ENCODE results near the gene TRERF1.

The TRERF1 gene

GRCh38 chr6:42337985-42338743 is 113.6 kb downstream of the TRERF1 start:
- Mint-ChIP-seq H3K4me3 (no peak overlapping the region), H3K27me3 (ENCODE audit: low read depth) (peaks cover 3% of the 10 kb centered on the region), H3K36me3 (ENCODE audit: low read depth) (no peaks in the 10 kb centered on the region), H3K9me3 (no peaks in the 10 kb centered on the region), H3K27ac (peak overlapping the region in 1 of 3 experiments; percentile 19), H3K4me1 (no peaks in the 10 kb centered on the region)
- no peak for TF ChIP-seq CTCF (IDR thresholded peaks at IDR 0.05; ENCODE audit: unreplicated experiment in 3 of 3)

- no peak overlapping the region for H3K4me3 Mint-ChIP-seq
- H3K36me3 Mint-ChIP-seq (ENCODE audit: low read depth): no peaks in the 10 kb centered on the region
- H3K27me3 Mint-ChIP-seq (ENCODE audit: low read depth): peaks cover 3% of the 10 kb centered on the region
- no peaks in the 10 kb centered on the region for H3K4me1 Mint-ChIP-seq
- no peaks in the 10 kb centered on the region for H3K9me3 Mint-ChIP-seq
- TF ChIP-seq CTCF (IDR thresholded peaks at IDR 0.05; ENCODE audit: unreplicated experiment in 3 of 3): no peak
- H3K27ac Mint-ChIP-seq: no peak overlapping the region
Measured at GRCh38 chr6:42336431-42336830, 115.3 kb downstream of the TRERF1 start.

GRCh38 chr6:42335896-42336295 is 115.8 kb downstream of the TRERF1 start:
- H3K9me3 Mint-ChIP-seq: no peaks in the 10 kb centered on the region
- H3K27me3 Mint-ChIP-seq (ENCODE audit: low read depth): peaks cover 3% of the 10 kb centered on the region
- no peak for TF ChIP-seq CTCF (IDR thresholded peaks at IDR 0.05; ENCODE audit: unreplicated experiment in 3 of 3)
- H3K4me1 Mint-ChIP-seq: no peaks in the 10 kb centered on the region
- no peak overlapping the region for H3K4me3 Mint-ChIP-seq
- H3K27ac Mint-ChIP-seq: no peak overlapping the region
- no peaks in the 10 kb centered on the region for H3K36me3 Mint-ChIP-seq (ENCODE audit: low read depth)

GRCh38 chr6:42334870-42335269 is 116.9 kb downstream of the TRERF1 start:
- TF ChIP-seq CTCF (IDR thresholded peaks at IDR 0.05; ENCODE audit: unreplicated experiment in 3 of 3): no peak
- Mint-ChIP-seq H3K36me3 (ENCODE audit: low read depth) (no peaks in the 10 kb centered on the region), H3K4me3 (no peak overlapping the region), H3K27ac (no peak overlapping the region), H3K27me3 (ENCODE audit: low read depth) (peaks cover 3% of the 10 kb centered on the region), H3K4me1 (no peaks in the 10 kb centered on the region), H3K9me3 (no peaks in the 10 kb centered on the region)

GRCh38 chr6:42333612-42334011 is 118.1 kb downstream of the TRERF1 start:
- H3K27ac Mint-ChIP-seq: no peak overlapping the region
- H3K27me3 Mint-ChIP-seq (ENCODE audit: low read depth): peaks cover 3% of the 10 kb centered on the region
- H3K36me3 Mint-ChIP-seq (ENCODE audit: low read depth): no peaks in the 10 kb centered on the region
- no peak for TF ChIP-seq CTCF (IDR thresholded peaks at IDR 0.05; ENCODE audit: unreplicated experiment in 3 of 3)
- H3K4me3 Mint-ChIP-seq: no peak overlapping the region
- H3K9me3 Mint-ChIP-seq: no peaks in the 10 kb centered on the region
- no peaks in the 10 kb centered on the region for H3K4me1 Mint-ChIP-seq

- H3K9me3 Mint-ChIP-seq: no peaks in the 10 kb centered on the region
- no peak for TF ChIP-seq CTCF (IDR thresholded peaks at IDR 0.05; ENCODE audit: unreplicated experiment in 3 of 3)
- H3K27ac Mint-ChIP-seq: no peak overlapping the region
- H3K36me3 Mint-ChIP-seq (ENCODE audit: low read depth): no peaks in the 10 kb centered on the region
- H3K4me3 Mint-ChIP-seq: no peak overlapping the region
- peaks cover 2% of the 10 kb centered on the region for H3K27me3 Mint-ChIP-seq (ENCODE audit: low read depth)
- no peaks in the 10 kb centered on the region for H3K4me1 Mint-ChIP-seq
Measured at GRCh38 chr6:42332916-42333315, 118.8 kb downstream of the TRERF1 start.

All from nephron (organoid).